HL-60 (cell line): Measurements from ENCODE around the gene ATP6V1B1.

Experiments used
- POLR2AphosphoS5 ChIP-seq: IDR thresholded peaks from 2 replicates; pipeline ENCODE4 v1.6.1; 2012; ENCODE audit warnings: low read depth
- TF ChIP-seq, protein P1 (sequence below): IDR thresholded peaks from one replicate; pipeline ENCODE4 v1.5.1; 2011; ENCODE audit warnings: low read length, control low read depth, inconsistent platforms; ENCODE audit not compliant: insufficient read depth
- TF ChIP-seq, protein P2 (sequence below): IDR thresholded peaks from 2 replicates; pipeline ENCODE4 v1.6.1; 2012; ENCODE audit warnings: low read depth; ENCODE audit not compliant: insufficient replicate concordance

DNA sequence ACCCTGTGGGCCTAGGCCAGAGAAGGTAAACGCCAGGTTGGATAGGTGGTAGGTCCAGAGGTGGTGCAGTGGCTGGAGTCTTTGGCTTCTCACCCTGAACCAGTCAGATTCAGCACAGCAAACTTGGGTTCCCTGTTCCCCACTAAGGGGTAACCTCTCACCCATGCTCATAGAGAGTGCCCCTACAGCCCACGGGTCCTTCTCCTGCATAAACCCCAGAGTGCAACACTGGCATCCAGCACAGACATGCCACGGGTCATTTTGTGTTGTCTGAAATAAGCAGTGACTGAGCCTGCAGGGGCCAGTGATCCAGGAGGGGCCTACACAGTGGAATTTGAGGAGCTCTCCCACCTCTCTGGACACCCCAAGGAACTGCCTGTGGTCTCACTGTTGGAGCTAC, 40.5 kb upstream of the ATP6V1B1 start:
- TF ChIP-seq, protein P1, sequence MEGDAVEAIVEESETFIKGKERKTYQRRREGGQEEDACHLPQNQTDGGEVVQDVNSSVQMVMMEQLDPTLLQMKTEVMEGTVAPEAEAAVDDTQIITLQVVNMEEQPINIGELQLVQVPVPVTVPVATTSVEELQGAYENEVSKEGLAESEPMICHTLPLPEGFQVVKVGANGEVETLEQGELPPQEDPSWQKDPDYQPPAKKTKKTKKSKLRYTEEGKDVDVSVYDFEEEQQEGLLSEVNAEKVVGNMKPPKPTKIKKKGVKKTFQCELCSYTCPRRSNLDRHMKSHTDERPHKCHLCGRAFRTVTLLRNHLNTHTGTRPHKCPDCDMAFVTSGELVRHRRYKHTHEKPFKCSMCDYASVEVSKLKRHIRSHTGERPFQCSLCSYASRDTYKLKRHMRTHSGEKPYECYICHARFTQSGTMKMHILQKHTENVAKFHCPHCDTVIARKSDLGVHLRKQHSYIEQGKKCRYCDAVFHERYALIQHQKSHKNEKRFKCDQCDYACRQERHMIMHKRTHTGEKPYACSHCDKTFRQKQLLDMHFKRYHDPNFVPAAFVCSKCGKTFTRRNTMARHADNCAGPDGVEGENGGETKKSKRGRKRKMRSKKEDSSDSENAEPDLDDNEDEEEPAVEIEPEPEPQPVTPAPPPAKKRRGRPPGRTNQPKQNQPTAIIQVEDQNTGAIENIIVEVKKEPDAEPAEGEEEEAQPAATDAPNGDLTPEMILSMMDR: no peak
- TF ChIP-seq POLR2AphosphoS5: no peak
- TF ChIP-seq, protein P2, sequence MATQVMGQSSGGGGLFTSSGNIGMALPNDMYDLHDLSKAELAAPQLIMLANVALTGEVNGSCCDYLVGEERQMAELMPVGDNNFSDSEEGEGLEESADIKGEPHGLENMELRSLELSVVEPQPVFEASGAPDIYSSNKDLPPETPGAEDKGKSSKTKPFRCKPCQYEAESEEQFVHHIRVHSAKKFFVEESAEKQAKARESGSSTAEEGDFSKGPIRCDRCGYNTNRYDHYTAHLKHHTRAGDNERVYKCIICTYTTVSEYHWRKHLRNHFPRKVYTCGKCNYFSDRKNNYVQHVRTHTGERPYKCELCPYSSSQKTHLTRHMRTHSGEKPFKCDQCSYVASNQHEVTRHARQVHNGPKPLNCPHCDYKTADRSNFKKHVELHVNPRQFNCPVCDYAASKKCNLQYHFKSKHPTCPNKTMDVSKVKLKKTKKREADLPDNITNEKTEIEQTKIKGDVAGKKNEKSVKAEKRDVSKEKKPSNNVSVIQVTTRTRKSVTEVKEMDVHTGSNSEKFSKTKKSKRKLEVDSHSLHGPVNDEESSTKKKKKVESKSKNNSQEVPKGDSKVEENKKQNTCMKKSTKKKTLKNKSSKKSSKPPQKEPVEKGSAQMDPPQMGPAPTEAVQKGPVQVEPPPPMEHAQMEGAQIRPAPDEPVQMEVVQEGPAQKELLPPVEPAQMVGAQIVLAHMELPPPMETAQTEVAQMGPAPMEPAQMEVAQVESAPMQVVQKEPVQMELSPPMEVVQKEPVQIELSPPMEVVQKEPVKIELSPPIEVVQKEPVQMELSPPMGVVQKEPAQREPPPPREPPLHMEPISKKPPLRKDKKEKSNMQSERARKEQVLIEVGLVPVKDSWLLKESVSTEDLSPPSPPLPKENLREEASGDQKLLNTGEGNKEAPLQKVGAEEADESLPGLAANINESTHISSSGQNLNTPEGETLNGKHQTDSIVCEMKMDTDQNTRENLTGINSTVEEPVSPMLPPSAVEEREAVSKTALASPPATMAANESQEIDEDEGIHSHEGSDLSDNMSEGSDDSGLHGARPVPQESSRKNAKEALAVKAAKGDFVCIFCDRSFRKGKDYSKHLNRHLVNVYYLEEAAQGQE: no peak
